Psoas muscle (tissue), 8 donors: ENCODE data around the gene FAF1. TPM values are rescaled to one million over a fixed set of nuclear protein-coding genes. Genes with fewer than 3 reads are reported as not detected.

ENCODE experiments used
- ATAC-seq, 4 donors: fragments of 200-7000 bp; cut with Tn5 transposase; one replicate each; pipeline ENCODE4 v1.9.1; 2020; ENCODE audit warnings: moderate library complexity in 3 of 4, mild to moderate bottlenecking in 2 of 4
- DNase-seq, 2 donors: peaks; one replicate each; pipeline ENCODE4 v3.0.0-alpha.2; 2020
- H3K27ac ChIP-seq: fragments of 200-600 bp; one replicate; pipeline ENCODE4 v1.8.0; 2022
- H3K27me3 ChIP-seq, 3 donors: fragments of 200-600 bp in 1 of 3; one replicate each; pipeline versions ENCODE4 v1.6.1 to v1.8.0; 2013 to 2022; ENCODE audit warnings: low read length in 2 of 3, mild to moderate bottlenecking in 2 of 3, moderate library complexity in 1 of 3; ENCODE audit not compliant: insufficient read depth in 3 of 3
- H3K36me3 ChIP-seq, 2 donors: fragments of 200-600 bp in 1 of 2; one replicate each; pipeline versions ENCODE4 v1.6.1 to v1.8.0; 2013 to 2022; ENCODE audit warnings: low read depth in 1 of 2, mild to moderate bottlenecking in 1 of 2, moderate library complexity in 1 of 2; ENCODE audit not compliant: insufficient read depth in 1 of 2
- H3K4me1 ChIP-seq: fragments of 200-600 bp; one replicate; pipeline ENCODE4 v1.8.0; 2022
- H3K4me3 ChIP-seq: fragments of 200-600 bp; one replicate; pipeline ENCODE4 v1.8.0; 2022; ENCODE audit warnings: mild to moderate bottlenecking
- H3K9me3 ChIP-seq: fragments of 200-600 bp; one replicate; pipeline ENCODE4 v1.8.0; 2022
- CTCF ChIP-seq: fragments of 200-600 bp; IDR thresholded peaks from one replicate; pipeline ENCODE4 v1.8.0; 2022; ENCODE audit warnings: antibody characterized with exemption
- WGBS, 3 donors: extraction: QIAGEN DNeasy Blood & Tissue Kit; methylation state at CpG; one replicate each; pipeline versions ENCODE4 v1.1.6 to v1.1.7; 2013; 5-methylcytosine and 5-hydroxymethylcytosine counted together
- intact Hi-C, 2 donors: fragments of 100-400 bp; cut with DNase I; formaldehyde crosslinking; loops; one replicate each; pipeline versions ENCODE4 v1.11.0 to v1.14.2; 2022
- polyA plus RNA-seq, 3 donors: library from polyadenylated mRNA; stranded (reverse); fragments of 200-250 nt; gene quantifications; one replicate each; pipeline ENCODE4 v1.2.3, GENCODE V29; 2013
- total RNA-seq, 4 donors: library from RNA; stranded (reverse); fragmentation: NEBNext Ultra II Directional in 2 of 4; extraction: Animal tissue kit (Norgen Biotek cat#: 25700) in 2 of 4; gene quantifications; one replicate each; pipeline versions ENCODE4 v1.2.1 to v1.2.4, GENCODE V29; 2021 to 2023
- donor health status: healthy with polysubstance abuse.
- donor health status: DM: no; HTN: no; CAD: no; lungs with moderate emphysema.
- donor health status: Bipolar disorder and iron deficiency.
- donor health status: healthy.
- donor health status: DM: yes; HTN: yes; CAD: no.
- donor health status: DM: no; HTN: no; CAD: no.
- donor health status: DM: no; HTN: no; CAD: no.
- donor health status: DM: yes; HTN: yes; CAD: no.

The FAF1 gene
- total and polyA plus RNA-seq, 7 donors: 67.8 to 128 (median 108) TPM

GRCh38 chr1:50651476-50652263 is 308.4 kb downstream of the FAF1 start:
- Histone ChIP-seq H3K27me3 (no peaks in the 10 kb centered on the region), H3K9me3 (no peaks in the 10 kb centered on the region), H3K36me3 (peaks cover 0 to 15% of the 10 kb centered on the region in 2 donors), H3K4me3 (no peak overlapping the region), H3K4me1 (no peaks in the 10 kb centered on the region), H3K27ac (no peak overlapping the region)
- WGBS, 3 donors: 64 to 90% (median 70%) methylated on average over 3 of the region's 3 CpGs
- no peak for TF ChIP-seq CTCF
- ATAC-seq (no peak), DNase-seq (no peak)
- intact Hi-C loops: no loop called here

- ATAC-seq: no peak
- TF ChIP-seq CTCF: no peak
- Histone ChIP-seq H3K36me3 (peaks cover 4 to 10% of the 10 kb centered on the region in 2 donors), H3K4me1 (no peaks in the 10 kb centered on the region), H3K27me3 (no peaks in the 10 kb centered on the region), H3K4me3 (no peak overlapping the region), H3K9me3 (no peaks in the 10 kb centered on the region), H3K27ac (no peak overlapping the region)
- 96 to 100% (median 99%) methylated on average over 2 of the region's 2 CpGs for WGBS, 3 donors
- no peak for DNase-seq
- intact Hi-C loops: no loop called here
Observed at GRCh38 chr1:50646526-50646925, 313.5 kb downstream of the FAF1 start.

GRCh38 chr1:50645139-50645538 is 314.9 kb downstream of the FAF1 start:
- intact Hi-C loops: no loop called here
- Histone ChIP-seq H3K9me3 (no peaks in the 10 kb centered on the region), H3K36me3 (peaks cover 4 to 10% of the 10 kb centered on the region in 2 donors), H3K4me3 (no peak overlapping the region), H3K27me3 (no peaks in the 10 kb centered on the region), H3K27ac (no peak overlapping the region), H3K4me1 (no peaks in the 10 kb centered on the region)
- 86 to 88% (median 87%) methylated on average over 1 of the region's 1 CpG for WGBS, 3 donors
- no peak for ATAC-seq
- no peak for TF ChIP-seq CTCF
- no peak for DNase-seq

GRCh38 chr1:50644447-50645105 is 315.5 kb downstream of the FAF1 start:
- no peaks in the 10 kb centered on the region for H3K27me3 ChIP-seq
- H3K9me3 ChIP-seq: no peaks in the 10 kb centered on the region
- ATAC-seq (no peak), DNase-seq (no peak)
- no peak for TF ChIP-seq CTCF
- no peak overlapping the region for H3K4me3 ChIP-seq
- intact Hi-C loops: no loop called here
- peaks cover 4 to 10% of the 10 kb centered on the region in 2 donors for H3K36me3 ChIP-seq
- H3K27ac ChIP-seq: no peak overlapping the region
- 69 to 93% (median 87%) methylated on average over 2 of the region's 2 CpGs for WGBS, 3 donors
- no peaks in the 10 kb centered on the region for H3K4me1 ChIP-seq
